Mesendoderm (in vitro differentiated cells): ENCODE data around the gene PTPRM.

Source experiments
- DNase-seq: peaks from one replicate; pipeline ENCODE4 v3.0.0; 2013
- H2AK5ac ChIP-seq: 2 replicates; pipeline ENCODE4 v1.6.1; 2013; ENCODE audit warnings: low read length, inconsistent platforms
- H2BK120ac ChIP-seq: 2 replicates; pipeline ENCODE4 v1.6.1; 2013; ENCODE audit warnings: low read depth, mild to moderate bottlenecking, low read length, moderate library complexity, mixed read lengths
- H2BK15ac ChIP-seq: replicated peaks from 2 replicates; pipeline ENCODE4 v1.6.1; 2013; ENCODE audit warnings: low read depth, mild to moderate bottlenecking, moderate library complexity
- H2BK5ac ChIP-seq: 2 replicates; pipeline ENCODE4 v1.6.1; 2013; ENCODE audit warnings: low read length, inconsistent platforms
- H3K18ac ChIP-seq: 2 replicates; pipeline ENCODE4 v1.6.1; 2013; ENCODE audit warnings: mild to moderate bottlenecking, low read length, mixed read lengths
- H3K23ac ChIP-seq: one replicate; pipeline ENCODE4 v1.6.1; 2013; ENCODE audit warnings: low read length
- H3K27ac ChIP-seq: 2 replicates; pipeline ENCODE4 v1.5.1; 2013; ENCODE audit warnings: low read depth, mild to moderate bottlenecking, inconsistent platforms, low read length, moderate library complexity
- H3K27me3 ChIP-seq: 2 replicates; pipeline ENCODE4 v1.6.1; 2013; ENCODE audit warnings: low read length, control low read depth, mild to moderate bottlenecking, inconsistent platforms; ENCODE audit not compliant: insufficient read depth, poor library complexity
- H3K36me3 ChIP-seq: 2 replicates; pipeline ENCODE4 v1.6.1; 2013; ENCODE audit warnings: low read length, inconsistent platforms; ENCODE audit not compliant: control insufficient read depth, insufficient read depth
- H3K4ac ChIP-seq: one replicate; pipeline ENCODE4 v1.6.1; 2013; ENCODE audit warnings: low read depth, mild to moderate bottlenecking, low read length, moderate library complexity
- H3K4me1 ChIP-seq: 2 replicates; pipeline ENCODE4 v1.6.1; 2013; ENCODE audit warnings: low read depth, low read length, inconsistent platforms; ENCODE audit not compliant: control insufficient read depth
- H3K4me2 ChIP-seq: 2 replicates; pipeline ENCODE4 v1.6.1; 2013; ENCODE audit warnings: low read length
- H3K4me3 ChIP-seq: 2 replicates; pipeline ENCODE4 v1.5.1; 2013; ENCODE audit warnings: mild to moderate bottlenecking, low read length
- H3K56ac ChIP-seq: one replicate; pipeline ENCODE4 v1.6.1; 2013; ENCODE audit warnings: low read length
- H3K79me1 ChIP-seq: 2 replicates; pipeline ENCODE4 v1.6.1; 2013; ENCODE audit warnings: low read length, inconsistent platforms
- H3K79me2 ChIP-seq: 2 replicates; pipeline ENCODE4 v1.6.1; 2013; ENCODE audit warnings: mild to moderate bottlenecking, low read length; ENCODE audit not compliant: control insufficient read depth, insufficient read depth
- H3K9ac ChIP-seq: 2 replicates; pipeline ENCODE4 v1.6.1; 2013; ENCODE audit warnings: low read length, inconsistent platforms
- H4K5ac ChIP-seq: one replicate; pipeline ENCODE4 v1.6.1; 2013; ENCODE audit warnings: low read length
- H4K8ac ChIP-seq: one replicate; pipeline ENCODE4 v1.6.1; 2013; ENCODE audit warnings: low read depth, mild to moderate bottlenecking, control low read depth, low read length, moderate library complexity
- WGBS: extraction: QIAGEN DNeasy Blood & Tissue Kit; methylation state at CpG from one replicate; pipeline ENCODE4 v1.1.7; 2013; ENCODE audit warnings: low lambda C conversion rate, missing lambda C conversion rate; ENCODE audit not compliant: insufficient coverage; ENCODE audit errors: extremely low coverage; 5-methylcytosine and 5-hydroxymethylcytosine counted together

The PTPRM gene

GRCh38 chr18:8450013-8450412, 882.9 kb downstream of the PTPRM start:
- H3K56ac ChIP-seq: no peak overlapping the region
- H2BK15ac ChIP-seq: no peak overlapping the region
- DNase-seq: peak; percentile 80
- no peak overlapping the region for H2AK5ac ChIP-seq
- H4K8ac ChIP-seq: no peak overlapping the region
- no peak overlapping the region for H3K9ac ChIP-seq
- no peak overlapping the region for H3K18ac ChIP-seq
- H3K23ac ChIP-seq: no peak overlapping the region
- no peaks in the 10 kb centered on the region for H3K79me1 ChIP-seq
- H3K27ac ChIP-seq: no peak overlapping the region
- H3K4me2 ChIP-seq: no peak overlapping the region
- no peaks in the 10 kb centered on the region for H3K36me3 ChIP-seq
- WGBS: no CpG with 5 or more reads among the region's 5 CpGs
- H3K4me3 ChIP-seq: no peak overlapping the region
- H3K27me3 ChIP-seq: no peaks in the 10 kb centered on the region
- H4K5ac ChIP-seq: no peak overlapping the region
- H2BK5ac ChIP-seq: no peak overlapping the region
- H3K4me1 ChIP-seq: no peaks in the 10 kb centered on the region
- no peaks in the 10 kb centered on the region for H3K79me2 ChIP-seq
- no peak overlapping the region for H2BK120ac ChIP-seq
- H3K4ac ChIP-seq: no peak overlapping the region

GRCh38 chr18:8450898-8451665, 884.0 kb downstream of the PTPRM start:
- H2BK5ac ChIP-seq: no peak overlapping the region
- H3K4me1 ChIP-seq: no peaks in the 10 kb centered on the region
- H2BK15ac ChIP-seq: no peak overlapping the region
- no CpG with 5 or more reads among the region's 13 CpGs for WGBS
- H2AK5ac ChIP-seq: no peak overlapping the region
- H3K27ac ChIP-seq: no peak overlapping the region
- no peak overlapping the region for H3K18ac ChIP-seq
- H3K9ac ChIP-seq: no peak overlapping the region
- H4K8ac ChIP-seq: no peak overlapping the region
- no peak overlapping the region for H3K4me3 ChIP-seq
- no peak overlapping the region for H3K4ac ChIP-seq
- no peak overlapping the region for H3K4me2 ChIP-seq
- peak; percentile 11 for DNase-seq
- H3K79me2 ChIP-seq: no peaks in the 10 kb centered on the region
- no peak overlapping the region for H3K56ac ChIP-seq
- H3K23ac ChIP-seq: no peak overlapping the region
- H3K36me3 ChIP-seq: no peaks in the 10 kb centered on the region
- no peaks in the 10 kb centered on the region for H3K27me3 ChIP-seq
- H2BK120ac ChIP-seq: no peak overlapping the region
- no peak overlapping the region for H4K5ac ChIP-seq
- H3K79me1 ChIP-seq: no peaks in the 10 kb centered on the region

GRCh38 chr18:8453528-8453927, 886.4 kb downstream of the PTPRM start:
- Histone ChIP-seq H3K18ac (no peak overlapping the region), H3K27ac (no peak overlapping the region), H3K9ac (no peak overlapping the region), H4K8ac (no peak overlapping the region), H4K5ac (no peak overlapping the region), H3K56ac (no peak overlapping the region), H3K4ac (no peak overlapping the region), H3K4me3 (no peak overlapping the region), H2BK5ac (no peak overlapping the region), H3K4me1 (no peaks in the 10 kb centered on the region), H3K79me1 (no peaks in the 10 kb centered on the region), H3K23ac (no peak overlapping the region), H3K4me2 (no peak overlapping the region), H3K36me3 (no peaks in the 10 kb centered on the region), H3K27me3 (no peaks in the 10 kb centered on the region), H2AK5ac (no peak overlapping the region), H3K79me2 (no peaks in the 10 kb centered on the region), H2BK120ac (no peak overlapping the region), H2BK15ac (no peak overlapping the region)
- no CpG with 5 or more reads among the region's 3 CpGs for WGBS
- no peak for DNase-seq

GRCh38 chr18:8454136-8454535, 887.0 kb downstream of the PTPRM start:
- no CpG with 5 or more reads among the region's 1 CpG for WGBS

DNA sequence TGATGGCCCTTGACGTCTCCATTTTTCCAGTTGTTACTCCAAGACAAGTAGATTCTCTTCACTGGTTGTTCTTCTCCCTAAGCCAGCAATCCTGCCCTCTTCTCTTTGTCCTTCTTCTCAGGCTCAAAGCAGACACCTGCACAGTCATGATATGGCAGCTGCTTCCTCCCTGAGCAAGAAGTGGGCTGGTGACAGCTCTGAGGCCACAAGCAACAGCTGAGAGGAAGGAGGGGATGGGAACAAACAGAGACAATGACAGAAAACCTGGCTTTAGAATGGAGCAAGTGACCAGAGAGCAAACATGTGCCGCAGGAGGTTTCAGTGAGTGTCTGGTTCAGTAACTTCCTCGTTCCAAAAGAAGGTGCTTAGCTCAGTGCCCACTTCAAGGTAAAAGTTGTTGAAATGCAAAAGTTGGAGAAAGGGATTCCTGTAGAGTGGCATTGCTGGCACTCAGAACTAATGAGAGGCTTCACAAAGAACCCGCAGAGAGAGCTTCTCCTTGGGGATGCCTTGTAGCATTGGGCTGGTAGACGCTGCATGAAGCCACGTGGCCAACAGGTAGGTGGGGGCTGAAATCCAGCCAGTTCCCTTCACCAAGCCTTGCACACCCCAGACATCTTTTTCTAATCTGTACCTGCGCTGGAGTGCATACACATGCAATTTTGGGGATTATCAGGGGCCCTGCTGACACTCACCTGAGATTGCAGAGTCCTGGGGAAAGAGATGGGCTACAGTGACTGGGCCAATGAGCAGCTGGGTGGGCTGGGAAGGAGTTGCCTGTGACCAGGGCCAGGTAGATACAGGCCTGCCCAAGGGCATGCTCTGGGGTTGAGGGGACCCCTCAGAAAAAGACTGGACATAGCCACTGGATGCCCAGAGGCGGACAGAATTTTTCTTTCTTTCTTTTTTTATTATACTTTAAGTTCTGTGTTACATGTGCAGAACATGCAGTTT, 888.8 kb downstream of the PTPRM start:
- no peaks in the 10 kb centered on the region for H3K79me1 ChIP-seq
- H3K23ac ChIP-seq: no peak overlapping the region
- no peak overlapping the region for H2BK15ac ChIP-seq
- no peak overlapping the region for H4K5ac ChIP-seq
- H3K36me3 ChIP-seq: no peaks in the 10 kb centered on the region
- no peak overlapping the region for H2BK5ac ChIP-seq
- H2AK5ac ChIP-seq: no peak overlapping the region
- no peaks in the 10 kb centered on the region for H3K79me2 ChIP-seq
- H3K4me1 ChIP-seq: no peaks in the 10 kb centered on the region
- DNase-seq: no peak
- H3K4ac ChIP-seq: no peak overlapping the region
- no peak overlapping the region for H3K9ac ChIP-seq
- no peak overlapping the region for H3K4me2 ChIP-seq
- no peak overlapping the region for H3K27ac ChIP-seq
- no peak overlapping the region for H3K18ac ChIP-seq
- no peak overlapping the region for H3K56ac ChIP-seq
- WGBS: no CpG with 5 or more reads among the region's 8 CpGs
- H4K8ac ChIP-seq: no peak overlapping the region
- H3K4me3 ChIP-seq: no peak overlapping the region
- no peak overlapping the region for H2BK120ac ChIP-seq
- H3K27me3 ChIP-seq: no peaks in the 10 kb centered on the region

More at GRCh38 chr18:8454136-8454535, 887.0 kb downstream of the PTPRM start:
- H3K18ac ChIP-seq: no peak overlapping the region
- H3K4me3 ChIP-seq: no peak overlapping the region
- no peak overlapping the region for H3K4me2 ChIP-seq
- no peak overlapping the region for H3K27ac ChIP-seq
- H3K79me2 ChIP-seq: no peaks in the 10 kb centered on the region
- no peak overlapping the region for H2BK5ac ChIP-seq
- no peaks in the 10 kb centered on the region for H3K27me3 ChIP-seq
- no peak overlapping the region for H2BK120ac ChIP-seq
- H4K8ac ChIP-seq: no peak overlapping the region
- H3K56ac ChIP-seq: no peak overlapping the region
- no peak overlapping the region for H3K9ac ChIP-seq
- H3K4ac ChIP-seq: no peak overlapping the region
- no peaks in the 10 kb centered on the region for H3K79me1 ChIP-seq
- H4K5ac ChIP-seq: no peak overlapping the region
- H3K36me3 ChIP-seq: no peaks in the 10 kb centered on the region
- no peak overlapping the region for H2BK15ac ChIP-seq
- DNase-seq: no peak
- no peak overlapping the region for H2AK5ac ChIP-seq
- no peak overlapping the region for H3K23ac ChIP-seq
- H3K4me1 ChIP-seq: no peaks in the 10 kb centered on the region
